OCI-LY3 (cell line): ENCODE data around the gene RAB40A.

Experiments
- CTCF ChIP-seq: fragments of 200-600, 300-600 bp; sonication (generic); IDR thresholded peaks from 2 replicates; pipeline ENCODE4 v1.5.1; 2014; ENCODE audit warnings: antibody characterized with exemption, low read length, low read depth
- EZH2phosphoT487 ChIP-seq: fragments of 200-600 bp; shearing (Covaris generic); IDR thresholded peaks from 2 replicates; pipeline ENCODE4 v1.6.1; 2018; ENCODE audit warnings: antibody characterized with exemption, mixed run types, low read depth

GRCh38 chrX:103550415-103551051, 31.2 kb upstream of the RAB40A start:
- TF ChIP-seq CTCF (no peak), EZH2phosphoT487 (no peak)
